ENCODE measurements around the gene PRKCB.

Gene PRKCB

DNA sequence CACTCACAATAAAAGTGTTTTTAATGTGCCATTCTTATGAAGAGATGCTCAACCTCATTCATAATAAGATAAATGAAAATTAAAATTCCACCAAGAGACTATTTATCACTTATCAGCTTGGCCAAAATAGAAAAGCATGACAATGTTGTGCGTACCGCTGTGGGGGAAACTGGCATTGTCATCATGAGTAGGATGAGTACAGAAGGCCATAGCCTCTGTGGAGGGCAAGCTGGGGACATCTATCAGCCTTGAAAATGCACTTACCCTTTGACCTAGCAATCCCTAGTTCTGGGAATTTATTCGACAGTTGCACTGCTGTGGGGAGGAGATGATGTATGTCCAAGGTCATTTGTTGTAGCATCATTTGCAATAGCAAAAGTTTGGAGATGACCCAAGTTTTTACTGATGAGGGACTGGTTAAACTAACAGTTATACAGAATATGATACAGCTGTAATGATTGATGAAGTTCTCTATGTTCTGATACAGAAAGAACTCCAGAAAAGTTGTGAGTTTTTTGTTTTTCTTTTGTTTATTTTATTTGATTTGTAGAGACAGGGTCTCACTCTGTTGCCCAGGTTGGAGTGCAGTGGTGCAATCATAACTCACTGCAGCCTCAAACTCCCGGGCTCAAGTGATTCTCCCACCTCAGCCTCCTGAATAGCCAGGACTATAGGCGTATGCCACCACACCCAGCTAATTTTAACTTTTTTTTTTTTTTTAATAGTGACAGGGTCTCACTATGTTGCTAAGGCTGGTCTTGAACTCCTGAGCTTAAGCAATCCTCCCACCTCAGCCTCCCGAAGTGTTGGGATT is 13.7 kb upstream of the PRKCB start:
- no peaks in the 10 kb centered on the region for H3K27me3 ChIP-seq (ENCODE audit: control insufficient read depth in 5 of 5, insufficient read depth in 4 of 5, low read length in 5 of 5)
- no peak overlapping the region for H3K9ac ChIP-seq (ENCODE audit: low read length in 5 of 5)
- peaks cover 0 to 12% (median 0%) of the 10 kb centered on the region in 5 donors for H3K4me1 ChIP-seq (ENCODE audit: control insufficient read depth in 5 of 5, insufficient read depth in 5 of 5, low read length in 5 of 5)
- no peaks in the 10 kb centered on the region for H3K36me3 ChIP-seq (ENCODE audit: control insufficient read depth in 5 of 5, insufficient read depth in 5 of 5, low read length in 5 of 5)
- H3K9me3 ChIP-seq (ENCODE audit: control insufficient read depth in 5 of 5, low read length in 5 of 5) = peaks cover 0 to 4% (median 0%) of the 10 kb centered on the region in 5 donors
- no peak overlapping the region for H3K4me3 ChIP-seq (ENCODE audit: low read depth in 1 of 5, low read length in 5 of 5)
- no peak overlapping the region for H3K27ac ChIP-seq (ENCODE audit: low read depth, low read length)

GRCh38 chr16:23823475-23824384 is 12.1 kb upstream of the PRKCB start:
- Histone ChIP-seq H3K9me3 (ENCODE audit: control insufficient read depth in 5 of 5, low read length in 5 of 5) (peaks cover 0 to 8% (median 2%) of the 10 kb centered on the region in 5 donors), H3K27me3 (ENCODE audit: control insufficient read depth in 5 of 5, insufficient read depth in 4 of 5, low read length in 5 of 5) (no peaks in the 10 kb centered on the region), H3K4me3 (ENCODE audit: low read depth in 1 of 5, low read length in 5 of 5) (no peak overlapping the region), H3K9ac (ENCODE audit: low read length in 5 of 5) (no peak overlapping the region), H3K27ac (ENCODE audit: low read depth, low read length) (no peak overlapping the region), H3K4me1 (ENCODE audit: control insufficient read depth in 5 of 5, insufficient read depth in 5 of 5, low read length in 5 of 5) (peaks cover 0 to 12% (median 0%) of the 10 kb centered on the region in 5 donors), H3K36me3 (ENCODE audit: control insufficient read depth in 5 of 5, insufficient read depth in 5 of 5, low read length in 5 of 5) (no peaks in the 10 kb centered on the region)

GRCh38 chr16:23824909-23825308 is 10.9 kb upstream of the PRKCB start:
- peaks cover under 1 to 16% (median 4%) of the 10 kb centered on the region in 5 donors for H3K9me3 ChIP-seq (ENCODE audit: control insufficient read depth in 5 of 5, low read length in 5 of 5)
- no peak overlapping the region for H3K27ac ChIP-seq (ENCODE audit: low read depth, low read length)
- H3K36me3 ChIP-seq (ENCODE audit: control insufficient read depth in 5 of 5, insufficient read depth in 5 of 5, low read length in 5 of 5) = no peaks in the 10 kb centered on the region
- no peaks in the 10 kb centered on the region for H3K27me3 ChIP-seq (ENCODE audit: control insufficient read depth in 5 of 5, insufficient read depth in 4 of 5, low read length in 5 of 5)
- H3K4me1 ChIP-seq (ENCODE audit: control insufficient read depth in 5 of 5, insufficient read depth in 5 of 5, low read length in 5 of 5) = peaks cover 0 to 12% (median 0%) of the 10 kb centered on the region in 5 donors
- H3K9ac ChIP-seq (ENCODE audit: low read length in 5 of 5) = no peak overlapping the region
- H3K4me3 ChIP-seq (ENCODE audit: low read depth in 1 of 5, low read length in 5 of 5) = no peak overlapping the region

DNA sequence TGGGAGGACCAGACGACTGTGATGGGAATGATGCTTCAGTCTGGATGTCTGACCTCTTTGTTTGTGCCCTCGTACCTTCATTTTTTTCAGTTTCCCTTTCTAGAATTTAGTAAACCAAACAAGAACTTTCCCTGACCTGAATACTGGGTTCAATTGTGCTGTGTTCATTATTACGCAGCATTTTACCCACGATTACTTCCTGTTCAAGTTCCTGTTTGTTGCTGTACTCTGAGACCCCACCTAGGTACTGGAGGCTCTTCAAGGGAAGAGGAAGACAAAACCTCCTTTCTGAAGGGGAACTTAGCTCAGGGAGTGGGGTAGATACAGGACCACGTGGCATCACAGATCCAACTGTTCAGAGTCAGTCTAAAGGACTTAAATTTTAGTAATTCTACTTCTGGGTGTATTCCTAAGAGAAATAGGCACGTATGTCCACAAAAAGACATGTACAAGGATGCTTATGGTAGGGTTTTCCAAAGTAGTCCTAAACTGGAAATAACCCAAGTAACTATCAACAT is 9.2 kb upstream of the PRKCB start:
- Histone ChIP-seq H3K9me3 (ENCODE audit: control insufficient read depth in 5 of 5, low read length in 5 of 5) (peaks cover 4 to 28% (median 13%) of the 10 kb centered on the region in 5 donors), H3K4me1 (ENCODE audit: control insufficient read depth in 5 of 5, insufficient read depth in 5 of 5, low read length in 5 of 5) (peaks cover 0 to 12% (median 0%) of the 10 kb centered on the region in 5 donors), H3K36me3 (ENCODE audit: control insufficient read depth in 5 of 5, insufficient read depth in 5 of 5, low read length in 5 of 5) (no peaks in the 10 kb centered on the region), H3K4me3 (ENCODE audit: low read depth in 1 of 5, low read length in 5 of 5) (no peak overlapping the region), H3K27me3 (ENCODE audit: control insufficient read depth in 5 of 5, insufficient read depth in 4 of 5, low read length in 5 of 5) (no peaks in the 10 kb centered on the region), H3K27ac (ENCODE audit: low read depth, low read length) (no peak overlapping the region), H3K9ac (ENCODE audit: low read length in 5 of 5) (no peak overlapping the region)

DNA sequence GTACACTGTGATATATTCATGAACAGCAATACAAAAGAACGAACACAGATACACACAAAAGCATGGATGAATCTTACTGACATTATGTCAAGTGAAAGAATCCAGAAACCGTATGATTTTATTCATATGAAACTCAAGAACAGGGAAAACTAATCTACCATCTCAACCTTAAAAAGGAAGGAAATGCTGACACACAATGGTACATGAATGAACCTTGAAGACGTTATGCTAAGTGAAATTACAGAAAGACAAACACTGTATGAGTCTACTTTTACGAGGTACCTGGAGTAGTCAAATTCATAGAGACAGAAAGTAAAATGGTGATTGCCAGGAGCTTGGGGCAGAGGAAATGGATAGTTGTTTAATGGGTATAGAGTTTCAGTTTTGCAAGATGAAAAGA is 8.7 kb upstream of the PRKCB start:
- Histone ChIP-seq H3K9me3 (ENCODE audit: control insufficient read depth in 5 of 5, low read length in 5 of 5) (peaks cover 4 to 28% (median 13%) of the 10 kb centered on the region in 5 donors), H3K27me3 (ENCODE audit: control insufficient read depth in 5 of 5, insufficient read depth in 4 of 5, low read length in 5 of 5) (no peaks in the 10 kb centered on the region), H3K4me3 (ENCODE audit: low read depth in 1 of 5, low read length in 5 of 5) (no peak overlapping the region), H3K4me1 (ENCODE audit: control insufficient read depth in 5 of 5, insufficient read depth in 5 of 5, low read length in 5 of 5) (peaks cover 0 to 12% (median 0%) of the 10 kb centered on the region in 5 donors), H3K27ac (ENCODE audit: low read depth, low read length) (no peak overlapping the region), H3K9ac (ENCODE audit: low read length in 5 of 5) (no peak overlapping the region), H3K36me3 (ENCODE audit: control insufficient read depth in 5 of 5, insufficient read depth in 5 of 5, low read length in 5 of 5) (no peaks in the 10 kb centered on the region)

DNA sequence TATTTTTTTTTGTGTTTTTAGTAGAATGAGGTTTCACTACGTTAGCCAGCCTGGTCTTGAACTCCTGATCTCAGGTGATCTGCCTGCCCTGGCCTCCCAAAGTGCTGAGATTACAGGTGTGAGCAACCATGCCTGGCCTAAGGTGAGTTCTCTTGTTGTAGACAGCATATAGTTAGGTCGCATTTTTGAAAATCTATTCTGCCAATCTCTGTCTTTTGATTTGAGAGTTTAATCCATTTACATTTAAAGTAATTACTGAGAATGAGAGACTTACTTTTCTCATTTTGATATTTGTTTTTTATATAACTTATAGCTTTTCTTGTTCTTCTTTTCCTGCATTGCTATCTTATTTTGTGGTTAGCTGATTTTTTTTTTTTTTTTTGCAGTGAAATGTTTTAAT is 6.3 kb upstream of the PRKCB start:
- peaks cover 0 to 12% (median 0%) of the 10 kb centered on the region in 5 donors for H3K4me1 ChIP-seq (ENCODE audit: control insufficient read depth in 5 of 5, insufficient read depth in 5 of 5, low read length in 5 of 5)
- no peaks in the 10 kb centered on the region for H3K36me3 ChIP-seq (ENCODE audit: control insufficient read depth in 5 of 5, insufficient read depth in 5 of 5, low read length in 5 of 5)
- H3K4me3 ChIP-seq (ENCODE audit: low read depth in 1 of 5, low read length in 5 of 5) = no peak overlapping the region
- no peak overlapping the region for H3K27ac ChIP-seq (ENCODE audit: low read depth, low read length)
- no peak overlapping the region for H3K9ac ChIP-seq (ENCODE audit: low read length in 5 of 5)
- peaks cover 0 to 5% (median 4%) of the 10 kb centered on the region in 5 donors for H3K27me3 ChIP-seq (ENCODE audit: control insufficient read depth in 5 of 5, insufficient read depth in 4 of 5, low read length in 5 of 5)
- peaks cover 4 to 28% (median 13%) of the 10 kb centered on the region in 5 donors for H3K9me3 ChIP-seq (ENCODE audit: control insufficient read depth in 5 of 5, low read length in 5 of 5)

GRCh38 chr16:23830276-23830675 is 5.5 kb upstream of the PRKCB start:
- Histone ChIP-seq H3K36me3 (ENCODE audit: control insufficient read depth in 5 of 5, insufficient read depth in 5 of 5, low read length in 5 of 5) (no peaks in the 10 kb centered on the region), H3K27ac (ENCODE audit: low read depth, low read length) (no peak overlapping the region), H3K4me1 (ENCODE audit: control insufficient read depth in 5 of 5, insufficient read depth in 5 of 5, low read length in 5 of 5) (peaks cover 0 to 15% (median 0%) of the 10 kb centered on the region in 5 donors), H3K9ac (ENCODE audit: low read length in 5 of 5) (no peak overlapping the region), H3K4me3 (ENCODE audit: low read depth in 1 of 5, low read length in 5 of 5) (no peak overlapping the region), H3K9me3 (ENCODE audit: control insufficient read depth in 5 of 5, low read length in 5 of 5) (peaks cover 2 to 28% (median 13%) of the 10 kb centered on the region in 5 donors), H3K27me3 (ENCODE audit: control insufficient read depth in 5 of 5, insufficient read depth in 4 of 5, low read length in 5 of 5) (peaks cover 0 to 8% (median 7%) of the 10 kb centered on the region in 5 donors)

GRCh38 chr16:23832882-23833281 is 2.9 kb upstream of the PRKCB start:
- peaks cover 4 to 21% (median 19%) of the 10 kb centered on the region in 5 donors for H3K27me3 ChIP-seq (ENCODE audit: control insufficient read depth in 5 of 5, insufficient read depth in 4 of 5, low read length in 5 of 5)
- H3K4me1 ChIP-seq (ENCODE audit: control insufficient read depth in 5 of 5, insufficient read depth in 5 of 5, low read length in 5 of 5) = peaks cover 0 to 19% (median 3%) of the 10 kb centered on the region in 5 donors
- H3K9me3 ChIP-seq (ENCODE audit: control insufficient read depth in 5 of 5, low read length in 5 of 5) = peaks cover 2 to 28% (median 13%) of the 10 kb centered on the region in 5 donors
- no peak overlapping the region for H3K27ac ChIP-seq (ENCODE audit: low read depth, low read length)
- H3K4me3 ChIP-seq (ENCODE audit: low read depth in 1 of 5, low read length in 5 of 5) = no peak overlapping the region
- H3K9ac ChIP-seq (ENCODE audit: low read length in 5 of 5) = no peak overlapping the region
- no peaks in the 10 kb centered on the region for H3K36me3 ChIP-seq (ENCODE audit: control insufficient read depth in 5 of 5, insufficient read depth in 5 of 5, low read length in 5 of 5)

GRCh38 chr16:23833504-23833903 is 2.3 kb upstream of the PRKCB start:
- peaks cover 4 to 22% (median 20%) of the 10 kb centered on the region in 5 donors for H3K27me3 ChIP-seq (ENCODE audit: control insufficient read depth in 5 of 5, insufficient read depth in 4 of 5, low read length in 5 of 5)
- H3K4me1 ChIP-seq (ENCODE audit: control insufficient read depth in 5 of 5, insufficient read depth in 5 of 5, low read length in 5 of 5) = peaks cover 0 to 19% (median 3%) of the 10 kb centered on the region in 5 donors

More at GRCh38 chr16:23833504-23833903, 2.3 kb upstream of the PRKCB start:
- Histone ChIP-seq H3K27ac (ENCODE audit: low read depth, low read length) (no peak overlapping the region), H3K9me3 (ENCODE audit: control insufficient read depth in 5 of 5, low read length in 5 of 5) (peaks cover 2 to 27% (median 13%) of the 10 kb centered on the region in 5 donors), H3K4me3 (ENCODE audit: low read depth in 1 of 5, low read length in 5 of 5) (no peak overlapping the region), H3K9ac (ENCODE audit: low read length in 5 of 5) (no peak overlapping the region), H3K36me3 (ENCODE audit: control insufficient read depth in 5 of 5, insufficient read depth in 5 of 5, low read length in 5 of 5) (no peaks in the 10 kb centered on the region)

All from subcutaneous abdominal adipose tissue (tissue), 5 donors.